Upper lobe of left lung (tissue), 6 donors: ENCODE data around the gene PTPRD. TPM values are rescaled to one million over a fixed set of nuclear protein-coding genes. Genes with fewer than 3 reads are reported as not detected.

ENCODE experiments used
- ATAC-seq, 2 donors: fragments of 200-7000 bp; cut with Tn5 transposase; one replicate each; pipeline ENCODE4 v1.9.1; 2022; ENCODE audit warnings: mild to moderate bottlenecking in 2 of 2, moderate library complexity in 2 of 2; ENCODE audit not compliant: low FRiP score in 2 of 2
- DNase-seq, 2 donors: peaks; one replicate each; pipeline ENCODE4 v3.0.0-alpha.2; 2019 to 2020
- H3K27ac ChIP-seq, 4 donors: fragments of 200-600 bp; sonication (generic); one replicate each; pipeline ENCODE4 v1.5.1; 2016 to 2019
- H3K27me3 ChIP-seq, 4 donors: fragments of 200-600 bp; sonication (generic); one replicate each; pipeline ENCODE4 v1.5.1; 2017 to 2019
- H3K36me3 ChIP-seq, 4 donors: fragments of 200-600 bp; sonication (generic); one replicate each; pipeline ENCODE4 v1.5.1; 2016 to 2019
- H3K4me1 ChIP-seq, 4 donors: fragments of 200-600 bp; sonication (generic); one replicate each; pipeline ENCODE4 v1.5.1; 2018 to 2019
- H3K4me3 ChIP-seq, 4 donors: fragments of 200-600 bp; sonication (generic); one replicate each; pipeline ENCODE4 v1.5.1; 2017 to 2019; ENCODE audit warnings: mild to moderate bottlenecking in 2 of 4, moderate library complexity in 1 of 4
- H3K9me3 ChIP-seq, 4 donors: fragments of 200-600 bp; sonication (generic); one replicate each; pipeline ENCODE4 v1.5.1; 2018 to 2019
- EP300 ChIP-seq, 4 donors: sonication (generic); formaldehyde crosslinking; IDR thresholded peaks; one replicate each; pipeline ENCODE4 v1.5.1; 2017; ENCODE audit warnings: antibody characterized with exemption in 4 of 4, control low read depth in 2 of 4
- POLR2A ChIP-seq, 4 donors: fragments of 450-650 bp; IDR thresholded peaks; one replicate each; pipeline ENCODE4 v1.5.1; 2016 to 2017; ENCODE audit warnings: antibody characterized with exemption in 4 of 4, mild to moderate bottlenecking in 2 of 4
- POLR2AphosphoS5 ChIP-seq, 2 donors: sonication (generic); formaldehyde crosslinking; IDR thresholded peaks; one replicate each; pipeline ENCODE4 v1.5.1; 2017; ENCODE audit warnings: antibody characterized with exemption in 2 of 2
- WGBS, 2 donors: methylation state at CpG; one replicate each; pipeline ENCODE4 v1.1.5; 2017 to 2018; 5-methylcytosine and 5-hydroxymethylcytosine counted together
- total RNA-seq, 6 donors: library from RNA; depleted of rRNA in 4 of 6; stranded (reverse); fragments of >200 nt in 4 of 6; gene quantifications; one replicate each; pipeline versions ENCODE4 v1.1.0 to v1.2.1, GENCODE V29; 2016 to 2021
- TF ChIP-seq, protein P1 (sequence below), 6 experiments: fragments of 450-650 bp in 4 of 6; fragments of 200-600 bp in 2 of 6; sonication (generic) in 2 of 6; IDR thresholded peaks; one replicate each; pipeline ENCODE4 v1.5.1; 2016 to 2019; ENCODE audit warnings: antibody characterized with exemption in 6 of 6
- donor health status: DM: no; HTN: no; CAD: no; lungs with moderate emphysema.
- donor health status: DM: no; HTN: yes; CAD: no; lungs with severe emphysema.

The PTPRD gene
- total RNA-seq, 6 donors from 2014 or later = 7.4 to 46.1 (median 14.5) TPM

DNA sequence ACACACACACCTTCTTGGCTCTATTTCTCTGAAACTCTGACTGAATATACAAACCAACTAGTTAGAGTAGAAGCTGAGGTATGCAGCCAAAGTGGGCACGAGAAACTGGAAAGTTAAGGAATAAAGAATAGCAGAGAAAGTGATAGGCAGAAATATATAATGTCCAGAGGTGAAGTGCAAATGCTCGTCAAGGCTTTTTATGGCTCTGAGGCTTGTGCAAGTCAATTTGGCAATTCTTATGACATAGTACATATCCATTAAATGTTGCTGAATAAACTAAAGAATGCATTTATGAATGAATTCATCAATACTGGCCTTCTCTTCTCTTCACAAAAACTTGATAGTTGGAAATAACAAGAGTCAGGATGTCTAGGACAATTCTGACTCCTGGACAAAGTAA is 2323.1 kb downstream of the PTPRD start:
- 64 to 67% methylated on average over 2 of the region's 2 CpGs for WGBS, 2 donors
- DNase-seq (no peak), ATAC-seq (no peak)
- Histone ChIP-seq H3K4me1 (no peaks in the 10 kb centered on the region), H3K27ac (no peak overlapping the region), H3K9me3 (no peaks in the 10 kb centered on the region), H3K27me3 (no peaks in the 10 kb centered on the region), H3K4me3 (no peak overlapping the region), H3K36me3 (no peaks in the 10 kb centered on the region)
- TF ChIP-seq POLR2A (IDR thresholded peaks at IDR 0.05) (no peak), POLR2AphosphoS5 (IDR thresholded peaks at IDR 0.05) (no peak)
- TF ChIP-seq, protein P1, sequence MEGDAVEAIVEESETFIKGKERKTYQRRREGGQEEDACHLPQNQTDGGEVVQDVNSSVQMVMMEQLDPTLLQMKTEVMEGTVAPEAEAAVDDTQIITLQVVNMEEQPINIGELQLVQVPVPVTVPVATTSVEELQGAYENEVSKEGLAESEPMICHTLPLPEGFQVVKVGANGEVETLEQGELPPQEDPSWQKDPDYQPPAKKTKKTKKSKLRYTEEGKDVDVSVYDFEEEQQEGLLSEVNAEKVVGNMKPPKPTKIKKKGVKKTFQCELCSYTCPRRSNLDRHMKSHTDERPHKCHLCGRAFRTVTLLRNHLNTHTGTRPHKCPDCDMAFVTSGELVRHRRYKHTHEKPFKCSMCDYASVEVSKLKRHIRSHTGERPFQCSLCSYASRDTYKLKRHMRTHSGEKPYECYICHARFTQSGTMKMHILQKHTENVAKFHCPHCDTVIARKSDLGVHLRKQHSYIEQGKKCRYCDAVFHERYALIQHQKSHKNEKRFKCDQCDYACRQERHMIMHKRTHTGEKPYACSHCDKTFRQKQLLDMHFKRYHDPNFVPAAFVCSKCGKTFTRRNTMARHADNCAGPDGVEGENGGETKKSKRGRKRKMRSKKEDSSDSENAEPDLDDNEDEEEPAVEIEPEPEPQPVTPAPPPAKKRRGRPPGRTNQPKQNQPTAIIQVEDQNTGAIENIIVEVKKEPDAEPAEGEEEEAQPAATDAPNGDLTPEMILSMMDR (IDR thresholded peaks at IDR 0.05) = no peak

DNA sequence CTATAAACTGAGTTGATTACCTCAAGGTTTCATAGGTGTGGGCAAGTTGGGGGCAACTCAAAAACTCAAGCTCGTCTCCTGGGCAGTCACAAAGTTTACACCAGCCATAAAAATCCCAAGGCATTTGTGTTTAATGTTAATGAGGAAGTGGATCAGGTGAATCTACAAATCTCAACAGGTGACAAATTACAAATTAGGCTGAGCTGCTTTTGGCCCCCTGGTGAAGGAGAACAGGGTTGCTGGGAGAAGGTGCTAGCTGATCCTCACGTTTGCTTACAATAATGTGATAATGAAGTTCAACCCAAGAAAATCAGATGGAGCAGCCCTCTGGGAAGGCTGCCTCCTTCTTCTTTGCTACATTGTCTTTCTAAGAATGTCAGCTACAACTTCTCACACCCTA is 2324.8 kb downstream of the PTPRD start:
- DNase-seq (no peak), ATAC-seq (no peak)
- 66 to 67% methylated on average over 2 of the region's 2 CpGs for WGBS, 2 donors
- Histone ChIP-seq H3K36me3 (no peaks in the 10 kb centered on the region), H3K4me1 (no peaks in the 10 kb centered on the region), H3K27me3 (no peaks in the 10 kb centered on the region), H3K27ac (no peak overlapping the region), H3K9me3 (no peaks in the 10 kb centered on the region), H3K4me3 (no peak overlapping the region)
- TF ChIP-seq POLR2A (IDR thresholded peaks at IDR 0.05) (no peak), POLR2AphosphoS5 (IDR thresholded peaks at IDR 0.05) (no peak), EP300 (IDR thresholded peaks at IDR 0.05) (no peak)
- TF ChIP-seq, protein P1 (IDR thresholded peaks at IDR 0.05) = no peak

DNA sequence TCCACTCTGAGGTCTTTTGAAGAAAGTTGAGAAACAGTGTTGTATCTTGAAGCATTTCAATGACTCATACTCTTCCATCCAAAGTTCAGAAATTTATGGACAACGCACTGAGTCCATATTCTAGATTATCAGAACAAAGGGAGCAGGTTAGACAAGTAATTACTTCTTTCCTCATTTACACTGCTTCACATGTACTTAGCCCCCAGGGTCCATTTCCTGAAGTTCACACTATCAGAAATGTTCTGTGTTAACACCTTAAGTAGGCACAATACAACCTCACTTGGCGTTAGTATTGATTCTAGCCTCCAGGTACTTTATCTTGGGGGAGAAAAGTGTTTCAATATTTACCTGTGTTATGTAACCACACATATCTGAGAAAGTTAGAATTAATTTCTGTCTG is 2325.3 kb downstream of the PTPRD start:
- H3K27me3 ChIP-seq = no peaks in the 10 kb centered on the region
- H3K36me3 ChIP-seq = no peaks in the 10 kb centered on the region
- H3K4me3 ChIP-seq = no peak overlapping the region
- no peaks in the 10 kb centered on the region for H3K9me3 ChIP-seq
- H3K4me1 ChIP-seq = no peaks in the 10 kb centered on the region
- WGBS, 2 donors = 63 to 70% methylated on average over 2 of the region's 2 CpGs
- ATAC-seq (no peak), DNase-seq (no peak)
- TF ChIP-seq EP300 (IDR thresholded peaks at IDR 0.05) (no peak), POLR2A (IDR thresholded peaks at IDR 0.05) (no peak), POLR2AphosphoS5 (IDR thresholded peaks at IDR 0.05) (no peak)
- TF ChIP-seq, protein P1 (IDR thresholded peaks at IDR 0.05) = no peak
- H3K27ac ChIP-seq = no peak overlapping the region

DNA sequence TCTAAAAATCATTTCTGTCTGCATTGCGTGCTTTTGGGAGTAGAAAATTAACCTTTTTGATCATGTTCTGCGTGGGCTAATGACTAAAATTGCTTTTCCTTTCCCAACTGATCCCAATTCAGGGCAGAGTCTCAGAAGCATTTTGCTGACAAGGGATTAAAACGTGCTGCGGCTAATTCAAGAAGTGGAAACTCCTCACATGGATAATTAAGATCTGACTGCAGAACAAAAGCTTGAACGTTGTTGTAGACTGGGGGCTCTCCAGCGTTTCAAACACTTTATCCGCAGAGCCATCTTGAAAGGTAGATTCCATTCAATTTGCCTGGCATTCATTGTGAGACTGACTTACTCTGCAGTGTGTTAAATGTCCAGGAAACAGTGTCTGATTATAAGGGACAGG is 2327.9 kb downstream of the PTPRD start:
- WGBS, 2 donors = 79 to 81% methylated on average over 7 of the region's 7 CpGs
- Histone ChIP-seq H3K27me3 (no peaks in the 10 kb centered on the region), H3K27ac (no peak overlapping the region), H3K4me3 (no peak overlapping the region), H3K36me3 (no peaks in the 10 kb centered on the region), H3K9me3 (no peaks in the 10 kb centered on the region), H3K4me1 (no peaks in the 10 kb centered on the region)
- TF ChIP-seq EP300 (IDR thresholded peaks at IDR 0.05) (no peak), POLR2AphosphoS5 (IDR thresholded peaks at IDR 0.05) (no peak), POLR2A (IDR thresholded peaks at IDR 0.05) (no peak)
- TF ChIP-seq, protein P1 (IDR thresholded peaks at IDR 0.05) = no peak
- DNase-seq (no peak), ATAC-seq (no peak)

DNA sequence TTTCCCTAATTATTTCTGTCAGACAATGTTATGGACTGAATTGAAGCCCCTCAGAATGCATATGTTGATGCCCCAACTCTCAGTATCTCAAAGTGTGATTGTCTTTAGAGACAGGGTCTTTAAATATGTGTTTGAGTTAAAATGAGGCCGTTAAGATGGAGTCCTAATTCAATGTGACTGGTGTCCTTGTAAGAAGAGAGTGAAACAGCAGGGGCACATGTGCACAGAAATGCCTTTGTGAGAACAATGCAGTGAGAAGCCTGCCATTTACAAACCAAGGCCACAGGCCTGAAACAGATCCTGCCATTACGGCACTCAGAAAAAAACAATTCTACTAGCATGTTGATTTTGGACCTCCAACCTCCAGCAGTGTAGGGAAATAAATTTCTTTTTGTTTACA is 2330.3 kb downstream of the PTPRD start:
- DNase-seq (no peak), ATAC-seq (no peak)
- no peaks in the 10 kb centered on the region for H3K27me3 ChIP-seq
- H3K4me1 ChIP-seq = no peaks in the 10 kb centered on the region
- no peak overlapping the region for H3K4me3 ChIP-seq
- H3K36me3 ChIP-seq = no peaks in the 10 kb centered on the region
- 83 to 85% methylated on average over 2 of the region's 2 CpGs for WGBS, 2 donors
- H3K27ac ChIP-seq = no peak overlapping the region
- TF ChIP-seq EP300 (IDR thresholded peaks at IDR 0.05) (no peak), POLR2A (IDR thresholded peaks at IDR 0.05) (no peak), POLR2AphosphoS5 (IDR thresholded peaks at IDR 0.05) (no peak)
- TF ChIP-seq, protein P1 (IDR thresholded peaks at IDR 0.05) = no peak
- no peaks in the 10 kb centered on the region for H3K9me3 ChIP-seq
